ENCODE results near the gene SPG7.

SPG7 gene

GRCh38 chr16:89547291-89547690 is 39.1 kb downstream of the SPG7 start:
- DNase-seq (ENCODE audit: low spot score) = no peak

- no peak for DNase-seq (ENCODE audit: low spot score)
These were observed 39.7 kb downstream of the SPG7 start for GRCh38 chr16:89547860-89548259.

DNA sequence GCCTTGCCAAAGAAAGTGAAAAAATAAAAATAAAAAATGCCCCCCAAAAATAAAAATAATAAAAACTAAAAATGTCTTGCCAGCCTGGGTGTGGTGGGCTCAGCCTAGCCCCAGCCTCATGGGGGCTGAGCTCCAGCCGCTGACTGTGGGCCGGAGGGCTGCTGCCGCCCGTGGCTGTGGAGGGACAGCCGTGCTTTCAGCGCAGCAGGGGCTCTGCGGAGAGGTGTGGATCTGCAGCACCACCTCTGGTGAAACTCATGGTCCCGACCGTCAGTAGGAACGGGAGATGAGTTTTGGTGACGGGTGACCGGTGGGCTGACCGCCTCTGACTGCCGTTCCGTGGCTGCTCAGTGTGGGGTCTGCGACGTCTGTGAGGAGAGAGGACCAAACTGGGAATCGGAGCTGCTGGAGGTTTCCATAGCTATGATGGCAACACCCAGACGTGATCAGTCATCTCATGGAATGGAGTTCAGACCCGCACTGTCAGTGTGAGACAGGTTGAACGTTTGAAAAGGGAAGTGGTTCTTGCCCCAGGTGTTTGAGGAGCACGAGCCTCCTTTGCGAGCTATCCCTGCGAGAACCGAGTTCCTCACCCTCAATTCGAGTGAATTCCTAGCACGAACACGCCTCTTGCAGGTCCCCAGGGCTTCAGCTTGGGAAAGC is 40.3 kb downstream of the SPG7 start:
- DNase-seq (ENCODE audit: low spot score) = no peak

- no peak for DNase-seq (ENCODE audit: low spot score)
These were observed 41.0 kb downstream of the SPG7 start for GRCh38 chr16:89549007-89549700.

GRCh38 chr16:89550421-89551007 is 42.3 kb downstream of the SPG7 start:
- no peak for DNase-seq (ENCODE audit: low spot score)

DNA sequence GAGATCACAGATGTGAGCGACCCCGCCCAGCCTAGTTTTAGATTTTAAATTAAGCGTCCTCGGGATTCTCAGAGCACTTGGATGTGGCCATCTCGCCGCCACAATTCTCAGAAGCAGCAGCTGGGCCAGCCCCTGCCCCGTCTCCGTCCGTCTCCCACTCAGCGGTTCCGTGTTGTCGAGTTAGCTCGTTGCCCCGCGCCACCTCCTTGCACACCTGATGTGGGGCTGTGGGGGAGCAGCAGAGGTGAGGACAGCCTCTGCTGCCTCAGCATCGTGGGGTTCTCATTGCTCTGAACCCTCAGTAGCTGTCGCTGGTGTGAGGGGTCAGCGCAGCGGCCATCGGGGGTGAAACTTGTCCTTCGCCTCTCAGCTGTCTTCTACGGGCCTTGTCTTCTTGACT is 44.1 kb downstream of the SPG7 start:
- no peak for DNase-seq (ENCODE audit: low spot score)

DNA sequence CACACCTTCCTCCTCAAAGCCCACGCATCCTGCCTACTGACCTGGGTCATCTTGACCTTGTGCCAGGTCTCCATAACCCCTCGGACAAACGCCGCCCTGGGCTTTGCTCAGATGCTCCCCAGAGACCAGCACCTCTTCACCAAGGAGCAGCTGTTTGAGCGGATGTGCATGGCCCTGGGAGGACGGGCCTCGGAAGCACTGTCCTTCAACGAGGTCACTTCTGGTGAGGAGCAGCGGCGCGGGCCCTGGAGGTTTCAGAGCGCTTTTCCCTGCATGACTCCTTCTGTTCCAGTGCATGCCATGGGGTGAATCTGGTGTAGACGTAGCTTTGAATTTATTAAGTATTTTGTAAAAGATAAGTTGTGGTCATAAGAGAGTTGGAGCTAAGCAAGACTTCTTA is 44.7 kb downstream of the SPG7 start:
- no peak for DNase-seq (ENCODE audit: low spot score)

GRCh38 chr16:89553733-89554132 is 45.5 kb downstream of the SPG7 start:
- no peak for DNase-seq (ENCODE audit: low spot score)

- DNase-seq (ENCODE audit: low spot score) = no peak
These were observed 46.1 kb downstream of the SPG7 start for GRCh38 chr16:89554343-89554742.

DNA sequence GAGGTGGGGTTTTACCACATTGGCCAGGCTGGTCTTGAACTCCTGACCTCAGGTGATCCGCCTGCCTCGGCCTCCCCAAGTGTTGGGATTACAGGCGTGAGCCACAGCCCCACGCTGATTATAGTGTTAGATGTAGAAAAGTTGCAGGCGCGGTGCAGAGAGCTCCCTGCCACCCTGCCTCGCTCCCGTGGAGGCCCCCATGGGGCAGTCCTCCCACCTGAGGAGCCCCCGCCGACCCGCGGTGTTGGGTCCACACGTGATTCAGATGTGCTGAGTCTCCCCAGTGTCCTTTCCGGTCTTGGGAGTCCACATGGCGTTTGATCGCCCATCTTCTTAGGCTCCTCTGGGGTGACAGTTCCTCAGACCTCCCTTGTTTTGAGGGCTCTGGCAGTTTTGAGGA is 47.1 kb downstream of the SPG7 start:
- no peak for DNase-seq (ENCODE audit: low spot score)

- DNase-seq (ENCODE audit: low spot score) = no peak
These were observed 47.6 kb downstream of the SPG7 start for GRCh38 chr16:89555780-89556179.

GRCh38 chr16:89556750-89557689 is 48.8 kb downstream of the SPG7 start:
- peak; percentile 97 for DNase-seq (ENCODE audit: low spot score)

DNA sequence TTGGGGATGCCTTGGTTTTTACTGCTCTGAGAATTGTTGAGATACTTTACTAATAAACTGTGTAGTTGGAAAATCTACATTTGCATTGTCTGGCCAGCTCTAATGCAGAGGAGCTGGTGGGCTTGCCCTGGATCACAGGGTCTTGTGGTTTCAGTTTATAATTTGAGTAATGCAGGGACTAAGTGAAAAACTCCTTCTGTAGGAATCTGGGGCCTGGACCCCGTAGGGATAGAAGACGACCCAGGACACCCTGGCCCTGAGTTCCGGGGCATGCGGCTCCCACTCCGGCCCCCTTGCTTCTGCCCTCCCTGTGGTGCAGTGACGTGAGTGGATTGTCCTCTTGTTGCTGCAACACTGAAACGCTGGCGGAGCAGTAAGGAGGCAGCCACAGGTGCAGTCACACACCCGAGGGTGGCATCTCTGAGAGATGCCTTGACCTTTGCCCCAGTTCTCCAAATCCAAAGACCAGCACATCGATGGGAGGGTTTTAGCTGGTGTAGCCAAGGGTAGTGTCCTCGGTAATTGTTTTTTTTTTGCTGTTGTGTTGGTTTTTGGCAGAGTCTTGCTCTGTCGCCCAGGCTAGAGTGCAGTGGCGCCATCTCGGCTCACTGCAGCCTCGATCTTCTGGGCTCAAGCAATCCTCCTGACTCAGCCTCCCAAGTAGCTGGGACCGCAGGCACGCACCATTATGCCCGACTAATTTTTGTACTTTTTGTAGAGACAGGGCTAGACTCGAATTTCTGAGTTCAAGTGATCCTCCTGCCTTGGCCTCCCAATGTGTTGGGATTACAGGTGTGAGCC is 49.7 kb downstream of the SPG7 start:
- DNase-seq (ENCODE audit: low spot score) = no peak

- peak; percentile 98 for DNase-seq (ENCODE audit: low spot score)
These were observed 52.4 kb downstream of the SPG7 start, which contains the start of gene RPL13 for GRCh38 chr16:89560378-89561141. Gene RPL13, plus strand, starts transcription at chr16:89560682. Its CDS starts 278 bp downstream, at chr16:89560960.

- no peak for DNase-seq (ENCODE audit: low spot score)
These were observed 53.1 kb downstream of the SPG7 start for GRCh38 chr16:89561142-89561883.

GRCh38 chr16:89561884-89562599 is 53.8 kb downstream of the SPG7 start:
- no peak for DNase-seq (ENCODE audit: low spot score)

GRCh38 chr16:89562939-89563338 is 54.7 kb downstream of the SPG7 start:
- DNase-seq (ENCODE audit: low spot score) = no peak

- no peak for DNase-seq (ENCODE audit: low spot score)
These were observed 55.6 kb downstream of the SPG7 start for GRCh38 chr16:89563639-89564392.
